IMR-90 (cell line): ENCODE data around the gene SH2D4B. TPM values are rescaled to one million over a fixed set of nuclear protein-coding genes. Genes with fewer than 3 reads are reported as not detected.

ENCODE experiments used
- ATAC-seq: fragments of 200-7000 bp; cut with Tn5 transposase; 2 replicates; pipeline ENCODE4 v1.9.1; 2020; ENCODE audit warnings: low read depth, mild to moderate bottlenecking, moderate library complexity
- BruUV-seq: library from RNA; stranded (reverse); fragments of 400-500 nt; replicated peaks from 2 replicates; lab custom pipeline; 2021; lab: Mats Ljungman, UMichigan
- CTCF ChIA-PET: fragments of 300-600 bp; formaldehyde crosslinking; extraction: SDS; loops from one replicate; lab custom pipeline; 2021; ENCODE audit warnings: antibody characterized with exemption; lab: Yijun Ruan, JAX
- POLR2A ChIA-PET: fragments of 300-600 bp; sonication (Branson Sonifier 250); formaldehyde crosslinking; loops from one replicate; lab custom pipeline; 2022; ENCODE audit warnings: antibody characterized with exemption; ENCODE audit not compliant: unreplicated experiment; lab: Charles Lee
- DNase-seq: peaks from one replicate; pipeline ENCODE4 v3.0.0; 2013
- H2AFZ ChIP-seq: replicated peaks from 2 replicates; pipeline ENCODE3; 2013; ENCODE audit warnings: low read length, mild to moderate bottlenecking; ENCODE audit not compliant: poor library complexity
- H2AK5ac ChIP-seq: 2 replicates; pipeline ENCODE4 v1.6.1; 2013; ENCODE audit warnings: low read depth, low read length, inconsistent platforms
- H2AK9ac ChIP-seq: replicated peaks from 2 replicates; pipeline ENCODE3; 2013; ENCODE audit warnings: mild to moderate bottlenecking, low read depth, low read length, moderate library complexity; ENCODE audit not compliant: poor library complexity
- H2BK120ac ChIP-seq: 2 replicates; pipeline ENCODE4 v1.6.1; 2013; ENCODE audit warnings: low read depth, low read length, inconsistent platforms
- H2BK15ac ChIP-seq: 3 replicates; pipeline ENCODE4 v1.6.1; 2013; ENCODE audit warnings: low read depth, low read length, inconsistent platforms
- H2BK20ac ChIP-seq: 2 replicates; pipeline ENCODE4 v1.6.1; 2013; ENCODE audit warnings: low read depth, mild to moderate bottlenecking, inconsistent platforms, low read length, moderate library complexity
- H2BK5ac ChIP-seq: 2 replicates; pipeline ENCODE4 v1.6.1; 2013; ENCODE audit warnings: mild to moderate bottlenecking, low read depth, low read length, inconsistent platforms; ENCODE audit not compliant: poor library complexity, severe bottlenecking
- H3K14ac ChIP-seq: replicated peaks from 2 replicates; pipeline ENCODE4 v1.6.1; 2013; ENCODE audit warnings: low read depth, low read length, inconsistent platforms
- H3K18ac ChIP-seq: 2 replicates; pipeline ENCODE4 v1.6.1; 2013; ENCODE audit warnings: low read depth, low read length, control low read depth
- H3K23ac ChIP-seq: 2 replicates; pipeline ENCODE4 v1.6.1; 2013; ENCODE audit warnings: low read depth, low read length, inconsistent platforms
- H3K27ac ChIP-seq: 2 replicates; pipeline ENCODE4 v1.5.1; 2013; ENCODE audit warnings: mild to moderate bottlenecking, control low read depth, low read length; ENCODE audit not compliant: insufficient read depth
- H3K27me3 ChIP-seq: 2 replicates; pipeline ENCODE4 v1.6.1; 2013; ENCODE audit warnings: low read length; ENCODE audit not compliant: control insufficient read depth, insufficient read depth
- H3K36me3 ChIP-seq: 2 replicates; pipeline ENCODE4 v1.6.1; 2013; ENCODE audit warnings: low read length, mixed read lengths; ENCODE audit not compliant: control insufficient read depth, insufficient read depth
- H3K4ac ChIP-seq: 2 replicates; pipeline ENCODE4 v1.6.1; 2013; ENCODE audit warnings: low read depth, low read length, inconsistent platforms
- H3K4me1 ChIP-seq: 2 replicates; pipeline ENCODE4 v1.6.1; 2013; ENCODE audit warnings: low read length, mixed read lengths; ENCODE audit not compliant: control insufficient read depth, insufficient read depth
- H3K4me2 ChIP-seq: 2 replicates; pipeline ENCODE4 v1.6.1; 2013; ENCODE audit warnings: low read depth, mild to moderate bottlenecking, control low read depth, low read length, moderate library complexity
- H3K4me3 ChIP-seq: 2 replicates; pipeline ENCODE4 v1.5.1; 2013; ENCODE audit warnings: low read depth, mild to moderate bottlenecking, control low read depth, low read length, moderate library complexity; ENCODE audit not compliant: insufficient read depth
- H3K56ac ChIP-seq: 2 replicates; pipeline ENCODE4 v1.6.1; 2013; ENCODE audit warnings: low read length, inconsistent platforms; ENCODE audit not compliant: insufficient read depth; ENCODE audit errors: extremely low read depth
- H3K79me1 ChIP-seq, 2 experiments: 2 replicates each; pipeline ENCODE4 v1.6.1; 2013; ENCODE audit warnings: low read length in 2 of 2, inconsistent platforms in 1 of 2, low read depth in 1 of 2
- H3K9ac ChIP-seq: 2 replicates; pipeline ENCODE4 v1.6.1; 2013; ENCODE audit warnings: low read depth, low read length, control low read depth
- H3K9me1 ChIP-seq: 2 replicates; pipeline ENCODE4 v1.6.1; 2013; ENCODE audit warnings: low read length, inconsistent platforms; ENCODE audit not compliant: insufficient read depth
- H3K9me3 ChIP-seq: 2 replicates; pipeline ENCODE4 v1.6.1; 2013; ENCODE audit warnings: low read length; ENCODE audit not compliant: control insufficient read depth, insufficient read depth
- H4K20me1 ChIP-seq: 2 replicates; pipeline ENCODE4 v1.6.1; 2013; ENCODE audit warnings: low read length, inconsistent platforms; ENCODE audit not compliant: insufficient read depth
- H4K5ac ChIP-seq: 2 replicates; pipeline ENCODE4 v1.6.1; 2013; ENCODE audit warnings: mild to moderate bottlenecking, low read depth, low read length, control low read depth
- H4K8ac ChIP-seq, 2 experiments: 2 replicates each; pipeline ENCODE4 v1.6.1; 2013; ENCODE audit warnings: low read depth in 2 of 2, low read length in 2 of 2, control low read depth in 1 of 2, inconsistent platforms in 1 of 2
- H4K91ac ChIP-seq: 2 replicates; pipeline ENCODE4 v1.6.1; 2013; ENCODE audit warnings: low read depth, low read length, inconsistent platforms; ENCODE audit not compliant: insufficient read depth
- BHLHE40 ChIP-seq: fragments of 150-350 bp; IDR thresholded peaks from 2 replicates; pipeline ENCODE4 v1.6.1; 2016; ENCODE audit warnings: mild to moderate bottlenecking, low read depth, low read length
- CEBPB ChIP-seq: IDR thresholded peaks from 2 replicates; pipeline ENCODE4 v1.6.1; 2012; ENCODE audit warnings: low read depth, low read length, improper control_type of control experiment
- CHD1 ChIP-seq: IDR thresholded peaks from 2 replicates; pipeline ENCODE4 v1.6.1; 2012; ENCODE audit warnings: low read depth, low read length, improper control_type of control experiment
- CTCF ChIP-seq: conservative IDR thresholded peaks from 2 replicates; pipeline ENCODE4 v1.5.1; 2012; ENCODE audit warnings: mild to moderate bottlenecking, low read depth, low read length, improper control_type of control experiment
- ELK1 ChIP-seq: fragments of 150-350 bp; IDR thresholded peaks from 2 replicates; pipeline ENCODE4 v1.6.1; 2016; ENCODE audit warnings: low read depth, mild to moderate bottlenecking, low read length, moderate library complexity, borderline replicate concordance
- FOS ChIP-seq: fragments of 150-350 bp; IDR thresholded peaks from 2 replicates; pipeline ENCODE4 v1.6.1; 2016; ENCODE audit warnings: low read depth, low read length
- MAFK ChIP-seq: IDR thresholded peaks from 2 replicates; pipeline ENCODE4 v1.6.1; 2012; ENCODE audit warnings: low read depth, low read length, improper control_type of control experiment
- MAZ ChIP-seq: IDR thresholded peaks from 2 replicates; pipeline ENCODE4 v1.6.1; 2012; ENCODE audit warnings: low read depth, mild to moderate bottlenecking, low read length, improper control_type of control experiment, moderate library complexity, borderline replicate concordance
- MXI1 ChIP-seq: IDR thresholded peaks from 2 replicates; pipeline ENCODE4 v1.6.1; 2012; ENCODE audit warnings: low read depth, mild to moderate bottlenecking, low read length, moderate library complexity, borderline replicate concordance
- NFE2L2 ChIP-seq: fragments of 150-350 bp; IDR thresholded peaks from 2 replicates; pipeline ENCODE4 v1.6.1; 2016; ENCODE audit warnings: low read depth, mild to moderate bottlenecking, low read length
- POLR2A ChIP-seq: IDR thresholded peaks from 2 replicates; pipeline ENCODE4 v1.6.1; 2012; ENCODE audit warnings: mild to moderate bottlenecking, low read depth, low read length
- RAD21 ChIP-seq: IDR thresholded peaks from 2 replicates; pipeline ENCODE4 v1.6.1; 2012; ENCODE audit warnings: low read length, improper control_type of control experiment
- RCOR1 ChIP-seq: IDR thresholded peaks from 2 replicates; pipeline ENCODE4 v1.6.1; 2012; ENCODE audit warnings: mild to moderate bottlenecking, low read length, improper control_type of control experiment; ENCODE audit not compliant: insufficient replicate concordance
- RFX5 ChIP-seq: IDR thresholded peaks from 2 replicates; pipeline ENCODE4 v1.8.0; 2012; ENCODE audit warnings: low read depth, mild to moderate bottlenecking, low read length, moderate library complexity
- SMC3 ChIP-seq: fragments of 150-350 bp; IDR thresholded peaks from 2 replicates; pipeline ENCODE4 v1.6.1; 2016; ENCODE audit warnings: low read depth, mild to moderate bottlenecking, antibody characterized with exemption, low read length, moderate library complexity
- USF2 ChIP-seq: fragments of 150-350 bp; IDR thresholded peaks from 2 replicates; pipeline ENCODE4 v1.6.1; 2017; ENCODE audit warnings: mild to moderate bottlenecking, antibody characterized with exemption, low read length, low read depth
- WGBS, 2 experiments: methylation state at CpG; one replicate each; pipeline versions ENCODE4 v1.1.5 to v1.1.7; 2013; ENCODE audit warnings: missing lambda C conversion rate in 2 of 2; ENCODE audit not compliant: insufficient read length in 1 of 2; ENCODE audit errors: extremely low coverage in 2 of 2; 5-methylcytosine and 5-hydroxymethylcytosine counted together
- dilution Hi-C: fragments of 300-500 bp; cut with HindIII; formaldehyde crosslinking; loops from one replicate; pipeline ENCODE4 v1.14.3; 2018; ENCODE audit warnings: low sequenced_read_pairs; ENCODE audit not compliant: unreplicated experiment
- in situ Hi-C: fragments of 300-500 bp; cut with MboI; formaldehyde crosslinking; loops from 3 replicates; pipeline ENCODE4 v1.14.3; 2019; ENCODE audit warnings: low sequenced_read_pairs, inconsistent platforms, mixed read lengths
- intact Hi-C: fragments of 100-400 bp; cut with micrococcal nuclease; formaldehyde crosslinking; loops from 2 replicates; pipeline ENCODE4 v1.10.0; 2022
- polyA plus RNA-seq, 3 experiments: library from polyadenylated mRNA; depleted of rRNA; stranded (reverse); fragments of >200 nt; gene quantifications; 2 replicates each; pipeline ENCODE4 v1.2.3, GENCODE V29; 2012; ENCODE audit warnings: low replicate concordance in 1 of 3
- total RNA-seq: library from RNA; depleted of rRNA; stranded (reverse); fragments of >200 nt; gene quantifications from 2 replicates; pipeline ENCODE4 v1.2.3, GENCODE V29; 2012

Gene SH2D4B
- total and polyA plus RNA-seq, 2 of the 4 experiments (the other 2 are of a cell fraction): not detected

GRCh38 chr10:80661526-80661925 is 123.8 kb downstream of the SH2D4B start:
- no peaks in the 10 kb centered on the region for H4K20me1 ChIP-seq
- no peaks in the 10 kb centered on the region for H3K36me3 ChIP-seq
- H2BK120ac ChIP-seq: no peak overlapping the region
- no TSS peak for BruUV-seq
- H3K27ac ChIP-seq: no peak overlapping the region
- no peak overlapping the region for H4K5ac ChIP-seq
- no peak overlapping the region for H3K4ac ChIP-seq
- no peak overlapping the region for H3K14ac ChIP-seq
- WGBS, 2 experiments: 40% methylated on average over 2 of the region's 3 CpGs; no CpG with 5 or more reads in 1 of the 2 experiments
- in situ Hi-C loops (loop anchor here (10.0 kb wide), 1 partner anchor 217 kb away; no protein-coding TSS in a partner anchor), intact Hi-C loops (no loop called here), dilution Hi-C loops (no loop called here)
- ChIA-PET POLR2A (no interaction called here), CTCF (interaction anchor here (0.8 to 1.0 kb wide), 2 partner anchors 9 to 320 kb away, joined by 3 to 4 read pairs; no protein-coding TSS in a partner anchor)
- no peak overlapping the region for H3K4me3 ChIP-seq
- H3K23ac ChIP-seq: no peak overlapping the region
- H3K4me1 ChIP-seq: no peaks in the 10 kb centered on the region
- no peaks in the 10 kb centered on the region for H3K27me3 ChIP-seq
- no peak overlapping the region for H2BK15ac ChIP-seq
- no peak overlapping the region for H2AK9ac ChIP-seq
- ATAC-seq: no peak
- H2AK5ac ChIP-seq: no peak overlapping the region
- no peak overlapping the region for H2AFZ ChIP-seq
- no peaks in the 10 kb centered on the region for H3K9me1 ChIP-seq
- no peak overlapping the region for H3K18ac ChIP-seq
- no peak for DNase-seq
- H3K56ac ChIP-seq: no peak overlapping the region
- H3K4me2 ChIP-seq: no peak overlapping the region
- no peak for TF ChIP-seq CHD1
- no peak for TF ChIP-seq CEBPB
- TF ChIP-seq FOS: no peak
- no peak for TF ChIP-seq MAFK
- no peak for TF ChIP-seq MXI1
- TF ChIP-seq SMC3: no peak
- no peak for TF ChIP-seq RCOR1
- no peak for TF ChIP-seq RAD21
- TF ChIP-seq RFX5: no peak
- TF ChIP-seq POLR2A: no peak
- no peak for TF ChIP-seq CTCF
- TF ChIP-seq USF2: no peak
- TF ChIP-seq MAZ: no peak
- TF ChIP-seq BHLHE40: no peak
- TF ChIP-seq NFE2L2: no peak
- no peak for TF ChIP-seq ELK1
- no peak overlapping the region for H2BK5ac ChIP-seq
- no peaks in the 10 kb centered on the region; the same call in 1 of the 2 replicates for H3K9me3 ChIP-seq
- H3K79me1 ChIP-seq: no peaks in the 10 kb centered on the region
- H4K91ac ChIP-seq: no peak overlapping the region
- H2BK20ac ChIP-seq: no peak overlapping the region
- no peak overlapping the region for H3K9ac ChIP-seq
- no peak overlapping the region for H4K8ac ChIP-seq
